ENCODE data around the gene FUT6.
"Not testable (repeated sequence)": the region's sequence is repeated elsewhere in the genome, so short reads cannot be mapped to it uniquely, and the experiment has no call there.

Gene FUT6, protein sequence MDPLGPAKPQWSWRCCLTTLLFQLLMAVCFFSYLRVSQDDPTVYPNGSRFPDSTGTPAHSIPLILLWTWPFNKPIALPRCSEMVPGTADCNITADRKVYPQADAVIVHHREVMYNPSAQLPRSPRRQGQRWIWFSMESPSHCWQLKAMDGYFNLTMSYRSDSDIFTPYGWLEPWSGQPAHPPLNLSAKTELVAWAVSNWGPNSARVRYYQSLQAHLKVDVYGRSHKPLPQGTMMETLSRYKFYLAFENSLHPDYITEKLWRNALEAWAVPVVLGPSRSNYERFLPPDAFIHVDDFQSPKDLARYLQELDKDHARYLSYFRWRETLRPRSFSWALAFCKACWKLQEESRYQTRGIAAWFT

DNA sequence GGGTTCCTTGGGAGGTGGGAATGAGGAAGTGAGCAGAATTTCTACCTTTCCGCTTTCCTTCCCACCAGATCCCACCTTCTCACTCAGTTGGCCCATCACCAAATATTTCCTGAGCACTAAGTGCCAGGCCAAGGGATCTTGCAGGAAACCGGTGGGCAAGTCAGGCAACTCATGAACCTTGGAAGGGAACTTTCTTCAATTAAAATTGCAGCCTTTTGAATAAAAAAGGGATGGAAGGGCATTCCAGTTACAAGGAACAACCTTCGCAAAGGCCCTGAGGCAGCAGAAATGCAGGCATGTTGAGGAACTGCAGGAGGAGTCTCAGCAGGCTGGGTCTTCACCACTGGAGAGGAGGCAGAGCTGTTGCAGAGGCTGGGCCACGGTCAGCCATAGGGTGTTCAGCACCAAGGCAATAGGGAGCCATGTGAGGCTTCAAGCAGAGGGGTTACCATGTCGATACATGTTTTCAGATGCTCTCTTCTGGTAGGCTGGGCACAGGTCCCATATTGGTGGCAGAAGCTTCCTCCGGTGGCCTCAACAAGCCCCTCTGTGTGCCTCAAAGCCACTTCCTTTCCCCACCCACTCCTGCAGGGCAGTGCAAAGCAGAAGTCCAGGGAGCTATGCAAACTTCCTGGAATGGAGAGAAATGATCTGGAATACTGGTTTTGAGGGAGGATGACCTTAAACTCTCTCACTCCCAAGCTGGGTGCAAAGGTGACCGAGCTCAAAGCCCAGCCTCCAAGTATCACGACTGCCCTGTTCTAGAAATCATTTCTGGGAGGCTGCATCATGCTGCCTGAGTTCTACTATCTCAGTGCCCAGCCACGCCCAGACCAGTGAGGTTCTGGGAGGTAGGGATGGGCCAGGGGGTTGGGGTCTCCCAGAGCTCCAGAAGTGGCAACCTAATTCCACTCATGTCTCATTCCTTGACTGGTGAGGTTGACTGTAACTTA is at the start of gene FUT6:
Gene FUT6 (minus strand): TSS at position 638 of the 953 bp plus-strand sequence. CDS start 7,135 bp downstream, outside the sequence.
- FAIRE-seq: no peak

DNA sequence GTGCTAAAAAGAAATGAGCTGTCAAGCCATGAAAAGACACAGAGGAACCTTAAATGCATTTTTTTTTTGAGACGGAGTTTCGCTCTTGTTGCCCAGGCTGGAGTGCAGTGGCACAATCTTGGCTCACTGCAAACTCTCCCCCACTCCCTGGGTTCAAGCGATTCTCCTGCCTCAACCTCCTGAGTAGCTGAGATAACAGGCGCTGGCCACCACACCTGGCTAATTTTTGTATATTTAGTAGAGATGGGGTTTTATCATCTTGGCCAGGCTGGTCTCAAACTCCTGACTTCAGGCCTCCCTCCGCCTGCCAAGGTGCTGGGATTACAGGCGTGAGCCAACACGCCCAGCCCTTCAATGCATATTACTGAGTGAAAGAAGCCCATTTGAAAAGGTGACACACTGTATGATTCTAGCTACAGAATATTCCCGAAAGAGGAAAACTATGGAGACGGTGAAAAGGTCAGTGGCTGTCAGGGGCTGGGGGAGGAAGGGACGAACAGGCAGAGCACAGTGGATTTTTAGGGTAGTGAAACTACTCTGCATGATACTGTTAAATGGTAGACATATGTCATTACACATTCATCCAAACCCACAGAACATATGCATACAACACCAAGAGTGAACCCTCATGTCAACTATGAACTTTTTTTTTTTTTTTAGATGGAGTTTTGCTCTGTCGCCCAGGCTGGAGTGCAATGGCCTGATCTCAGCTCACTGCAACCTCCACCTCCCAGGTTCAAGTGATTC is 44.7 kb upstream of the FUT6 start:
- FAIRE-seq: not testable (repeated sequence)

DNA sequence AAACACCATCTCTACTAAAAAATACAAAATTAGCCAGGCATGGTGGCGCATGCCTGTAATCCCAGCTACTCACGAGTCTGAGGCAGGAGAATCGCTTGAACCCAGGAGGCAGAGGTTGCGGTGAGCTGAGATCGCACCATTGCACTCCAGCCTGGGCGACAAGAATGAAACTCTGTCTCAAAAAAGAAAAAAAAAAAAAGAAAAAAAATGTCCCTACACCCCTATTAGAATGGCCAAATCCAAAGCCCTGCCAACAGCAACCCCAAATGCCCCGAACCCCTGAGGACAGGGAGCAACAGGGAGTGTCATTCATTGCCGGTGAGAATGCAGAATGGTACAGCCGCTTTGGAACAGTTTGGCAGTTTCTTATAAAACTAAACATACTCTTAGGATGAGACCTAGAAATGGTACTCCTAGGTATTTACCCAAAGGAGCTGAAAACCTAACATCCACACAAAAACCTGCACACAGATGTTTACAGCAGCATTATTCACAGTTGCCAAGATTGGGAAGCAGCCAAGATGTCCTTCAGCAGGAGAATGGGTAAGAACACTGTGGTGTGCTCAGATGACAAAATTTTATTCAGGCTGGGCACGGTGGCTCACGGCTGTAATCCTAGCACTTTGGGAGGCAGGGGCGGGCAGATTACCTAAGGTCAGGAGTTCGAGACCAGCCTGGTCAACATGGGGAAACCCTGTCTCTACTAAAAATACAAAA is 43.8 kb upstream of the FUT6 start:
- FAIRE-seq: not testable (repeated sequence)

DNA sequence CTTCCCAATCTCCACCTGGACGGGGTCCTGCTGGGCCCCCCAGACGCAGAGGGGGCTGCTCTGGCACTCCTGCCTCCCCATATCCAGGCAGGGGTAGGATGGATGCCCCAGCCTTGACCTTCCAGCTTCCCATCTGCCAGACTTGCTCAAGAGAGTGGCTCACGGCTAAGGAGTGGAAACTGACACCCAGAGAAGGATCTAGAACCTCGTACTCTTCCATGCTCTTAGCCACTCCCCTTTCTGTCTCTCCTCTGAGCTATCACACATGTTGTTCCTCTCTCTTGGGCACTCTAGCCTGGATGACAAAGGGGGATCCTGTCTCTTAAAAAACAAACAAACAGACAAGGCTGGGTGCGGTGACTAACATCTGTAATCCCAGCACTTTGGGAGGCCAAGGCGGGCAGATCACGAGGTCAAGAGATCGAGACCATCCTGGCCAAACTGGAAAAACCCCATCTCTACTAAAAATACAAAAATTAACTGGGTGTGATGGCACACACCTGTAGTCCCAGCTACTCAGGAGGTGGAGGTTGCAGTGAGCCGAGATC is 43.0 kb upstream of the FUT6 start:
- no peak for FAIRE-seq

DNA sequence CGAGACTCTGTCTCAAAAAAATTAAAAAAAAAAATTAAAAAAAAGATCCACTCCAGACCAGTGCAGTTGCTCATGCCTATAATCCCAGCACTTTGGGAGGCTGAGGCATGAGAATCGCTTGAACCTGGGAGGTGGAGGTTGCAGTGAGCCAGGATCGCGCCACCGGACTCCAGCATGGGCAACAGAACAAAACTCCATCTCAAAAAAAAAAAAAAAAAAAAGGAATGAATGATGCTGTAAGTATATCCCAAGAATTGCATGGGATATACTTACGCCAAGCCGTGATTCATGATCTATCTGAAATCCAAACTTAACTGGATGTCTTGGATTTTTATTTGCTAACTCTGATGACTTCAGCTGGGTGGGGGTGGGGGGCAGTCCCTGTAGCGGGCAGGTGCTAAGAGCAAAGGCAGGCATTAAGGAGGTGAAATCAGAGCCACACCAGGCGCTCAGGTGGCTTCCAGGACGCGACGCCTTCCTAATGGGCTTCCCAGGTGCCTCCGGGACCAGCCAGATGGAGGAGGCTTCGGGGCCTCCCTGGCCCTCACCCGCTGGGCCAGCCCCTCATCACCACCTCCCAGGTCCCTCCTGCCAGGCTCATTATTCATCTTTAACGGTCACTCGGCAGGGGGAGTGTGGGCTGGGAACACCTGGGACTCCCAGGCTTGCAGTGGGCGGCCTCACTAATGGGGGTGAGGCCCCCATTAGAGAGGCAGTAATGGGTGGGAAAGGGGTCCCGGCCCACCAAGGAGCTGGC is 42.2 kb upstream of the FUT6 start:
- FAIRE-seq: no peak

DNA sequence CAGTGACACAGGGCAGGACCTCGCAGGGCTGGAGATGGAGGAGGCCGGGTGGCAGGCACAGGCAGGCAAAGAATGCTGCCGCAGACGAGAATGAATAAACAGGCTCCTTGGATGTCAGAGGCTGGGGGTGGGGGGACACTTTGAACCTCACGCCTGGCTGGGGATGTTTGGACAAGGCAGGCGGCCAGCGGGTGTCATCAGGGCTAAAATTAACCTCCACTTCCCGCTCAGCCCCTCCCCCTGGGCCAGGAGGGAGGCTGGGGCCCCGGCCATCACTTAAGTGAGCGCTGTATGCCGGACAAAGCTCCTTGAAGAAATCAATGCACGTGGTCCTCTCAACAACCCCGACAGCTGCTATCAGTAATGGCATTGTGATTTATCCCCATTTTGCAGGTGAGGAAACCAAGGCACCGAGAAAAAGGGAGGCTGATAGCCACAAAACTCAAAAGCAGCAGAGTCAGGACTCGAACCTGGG is 41.1 kb upstream of the FUT6 start:
- no peak for FAIRE-seq

DNA sequence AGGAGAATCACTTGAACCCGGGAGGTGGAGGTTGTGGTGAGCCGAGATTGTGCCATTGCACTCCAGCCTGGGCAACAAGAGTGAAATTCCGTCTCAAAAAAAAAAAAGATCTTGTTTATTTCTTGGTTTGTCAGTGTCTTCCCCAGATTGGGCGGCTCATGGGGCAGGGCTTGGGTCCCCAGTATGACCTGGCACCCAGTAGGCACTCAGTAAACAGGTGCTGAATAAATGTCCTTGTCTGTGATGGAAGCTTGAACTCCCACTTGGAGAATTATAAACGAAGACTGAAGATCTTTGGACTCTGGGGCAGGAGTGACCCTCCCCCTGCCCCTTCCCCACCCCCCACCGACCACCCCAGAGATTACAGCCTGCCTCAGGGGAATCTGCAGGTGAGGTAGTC is 40.7 kb upstream of the FUT6 start:
- FAIRE-seq: no peak

DNA sequence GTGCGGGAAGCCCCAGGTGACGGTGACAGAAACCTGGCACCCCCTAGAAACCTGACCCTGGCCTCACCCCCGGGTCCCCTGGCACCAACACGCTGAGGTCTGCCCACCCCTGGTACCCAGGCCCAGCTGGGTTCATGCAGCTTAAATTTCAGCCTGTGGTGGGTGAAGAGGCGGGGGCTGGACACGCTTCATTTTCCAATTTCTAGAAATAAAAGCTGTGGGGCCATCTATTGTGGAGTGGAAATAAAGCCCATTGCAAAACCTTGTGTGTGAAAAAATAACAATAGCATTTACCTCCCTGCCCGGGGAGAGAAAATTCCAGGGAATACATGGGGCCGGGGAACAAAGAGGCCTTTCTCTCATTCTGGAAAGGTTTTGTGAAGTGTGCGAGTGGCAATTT is 38.4 kb upstream of the FUT6 start:
- FAIRE-seq: no peak

DNA sequence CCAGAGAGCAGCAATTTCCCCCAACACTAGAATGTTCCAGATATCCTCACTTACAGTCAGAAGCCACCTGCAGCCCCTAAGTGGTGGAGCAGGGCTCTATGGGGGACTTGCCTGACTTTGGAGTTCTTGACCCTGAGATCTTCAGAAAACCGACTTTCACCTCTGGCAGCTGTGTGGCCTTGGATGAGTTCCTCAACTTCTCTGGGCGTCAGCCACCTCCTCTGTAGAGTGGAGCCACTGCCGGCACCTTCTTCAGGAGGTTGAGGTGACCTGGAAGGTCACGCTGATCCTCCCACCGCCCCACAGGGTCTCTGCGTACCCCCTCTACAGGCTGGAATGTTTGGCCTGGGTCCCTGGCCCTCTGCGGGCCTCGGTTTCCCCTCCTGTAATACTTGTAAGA is 37.9 kb upstream of the FUT6 start:
- FAIRE-seq: no peak

DNA sequence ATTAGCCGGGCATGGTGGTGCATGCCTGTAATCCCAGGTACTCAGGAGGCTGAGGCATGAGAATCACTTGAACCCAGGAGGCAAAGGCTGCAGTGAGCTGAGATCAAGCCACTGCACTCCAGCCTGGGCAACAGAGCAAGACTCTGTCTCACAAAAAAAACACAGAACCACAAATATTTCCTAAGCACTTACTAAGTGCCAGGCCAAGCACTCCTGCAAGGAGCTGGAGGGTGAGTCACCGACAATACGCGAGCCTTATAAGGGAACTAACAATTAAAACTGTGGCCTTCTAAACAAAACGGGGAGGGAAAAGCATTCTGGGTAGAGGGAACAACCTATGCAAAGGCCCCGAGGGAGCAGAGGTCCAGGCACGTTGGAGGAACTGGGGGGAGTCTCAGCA is 35.0 kb upstream of the FUT6 start:
- FAIRE-seq: not testable (repeated sequence)

DNA sequence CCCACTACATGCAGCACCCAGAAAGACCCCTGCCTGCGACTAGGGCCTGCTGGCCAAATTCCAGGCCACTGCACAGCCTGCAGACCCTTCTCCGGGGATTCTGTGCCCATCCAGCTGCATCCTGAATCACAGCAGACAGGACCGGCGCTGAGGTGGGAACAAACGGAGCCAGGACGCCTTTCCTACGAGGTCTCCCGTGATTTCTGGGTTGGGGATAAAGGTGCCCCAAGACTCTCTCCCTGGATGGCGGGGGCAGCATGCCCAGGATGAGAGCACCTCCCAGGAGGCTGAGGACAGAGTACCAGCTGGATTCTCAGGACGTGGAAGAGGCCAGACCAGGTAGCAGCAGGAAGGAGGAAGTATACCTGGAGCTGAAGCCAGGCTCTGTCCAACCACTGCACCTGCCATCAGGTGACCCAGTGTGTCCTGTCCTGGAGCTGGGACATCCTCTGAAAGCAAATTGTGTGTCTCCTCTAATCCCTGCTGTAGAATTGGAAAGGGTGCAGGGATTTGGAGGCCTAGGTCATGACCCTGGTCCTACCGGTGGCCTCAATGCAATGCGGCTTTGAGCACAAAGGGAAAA is 34.2 kb upstream of the FUT6 start:
- FAIRE-seq: no peak

DNA sequence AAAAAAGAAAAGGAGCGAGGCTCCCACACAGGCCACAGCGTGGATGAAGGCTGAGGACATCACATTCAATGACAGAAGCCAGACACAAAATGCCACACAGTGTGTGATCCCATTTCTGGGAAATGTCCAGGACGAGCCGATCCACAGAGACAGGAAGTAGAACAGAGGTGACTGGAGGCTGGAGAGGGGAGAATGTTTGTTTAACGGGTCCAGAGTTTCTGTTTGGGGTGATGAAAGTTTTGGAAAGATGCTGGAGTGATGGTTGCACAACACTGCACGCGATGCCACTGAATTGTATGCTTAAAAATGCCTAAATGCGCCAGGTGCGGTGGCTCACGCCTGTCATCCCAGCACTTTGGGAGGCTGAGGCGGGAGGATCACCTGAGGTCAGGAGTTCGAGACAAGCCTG is 31.5 kb upstream of the FUT6 start:
- FAIRE-seq: no peak

DNA sequence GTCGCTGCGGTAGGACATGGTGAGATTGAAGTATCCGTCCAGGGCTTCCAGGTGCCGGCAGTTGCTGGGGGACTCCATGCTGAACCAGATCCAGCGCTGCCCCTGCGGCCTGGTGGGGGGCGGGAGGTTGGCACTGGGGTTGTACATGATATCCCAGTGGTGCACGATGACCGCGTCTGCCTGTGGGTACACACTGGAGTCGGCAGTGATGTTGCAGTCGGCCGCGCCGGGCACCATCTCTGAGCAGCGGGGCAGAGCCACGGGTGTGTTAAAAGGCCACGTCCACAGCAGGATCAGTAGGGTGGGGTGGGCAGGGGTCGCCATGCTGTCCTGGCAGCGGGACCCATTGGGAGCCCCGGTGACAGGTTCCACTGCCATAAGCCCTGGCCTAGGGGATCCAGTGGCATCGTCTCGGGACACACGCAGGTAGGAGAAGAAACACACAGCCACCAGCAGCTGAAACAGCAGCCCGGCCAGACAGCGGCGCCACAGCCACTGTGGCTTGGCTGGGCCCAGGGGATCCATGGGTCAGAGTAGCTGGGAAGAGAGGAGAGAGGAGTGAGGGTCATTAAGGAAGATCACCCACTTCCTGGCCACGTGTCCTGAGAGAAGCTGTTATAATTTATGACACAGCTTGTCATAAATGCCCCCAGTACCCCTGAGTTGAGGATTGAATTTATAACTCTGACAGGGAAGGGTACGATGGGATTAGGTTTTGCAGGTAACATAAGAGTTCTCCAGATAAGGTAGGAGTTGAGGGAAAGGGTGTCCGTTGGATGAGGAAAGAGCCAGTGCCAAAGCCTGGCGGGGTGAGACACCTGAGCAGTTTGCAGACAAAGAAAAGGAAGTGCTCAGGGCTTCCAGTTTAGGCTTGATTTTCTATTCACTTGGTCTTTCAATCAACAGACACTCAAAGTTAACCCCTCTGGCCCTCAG is 28.0 kb upstream of the FUT6 start:
- FAIRE-seq: no peak

DNA sequence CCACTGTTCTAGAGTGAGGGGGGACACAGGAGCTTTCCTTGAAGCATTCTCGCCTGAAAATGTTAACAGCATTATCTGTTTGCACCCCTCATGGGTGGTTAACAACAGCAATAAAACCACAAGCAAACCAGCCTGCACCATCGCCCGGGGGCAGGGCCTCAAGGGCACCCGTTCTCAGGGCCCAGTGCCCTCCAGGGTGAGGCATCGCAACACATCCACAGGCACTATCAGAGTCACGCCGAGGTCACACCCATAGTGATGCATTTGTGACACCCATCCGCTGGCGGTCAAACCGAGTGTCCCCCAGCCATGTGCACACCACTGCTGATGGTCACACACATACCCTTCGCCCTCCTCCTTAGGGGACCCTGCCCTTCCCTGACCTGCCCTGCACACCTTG is 26.3 kb upstream of the FUT6 start:
- no peak for FAIRE-seq

DNA sequence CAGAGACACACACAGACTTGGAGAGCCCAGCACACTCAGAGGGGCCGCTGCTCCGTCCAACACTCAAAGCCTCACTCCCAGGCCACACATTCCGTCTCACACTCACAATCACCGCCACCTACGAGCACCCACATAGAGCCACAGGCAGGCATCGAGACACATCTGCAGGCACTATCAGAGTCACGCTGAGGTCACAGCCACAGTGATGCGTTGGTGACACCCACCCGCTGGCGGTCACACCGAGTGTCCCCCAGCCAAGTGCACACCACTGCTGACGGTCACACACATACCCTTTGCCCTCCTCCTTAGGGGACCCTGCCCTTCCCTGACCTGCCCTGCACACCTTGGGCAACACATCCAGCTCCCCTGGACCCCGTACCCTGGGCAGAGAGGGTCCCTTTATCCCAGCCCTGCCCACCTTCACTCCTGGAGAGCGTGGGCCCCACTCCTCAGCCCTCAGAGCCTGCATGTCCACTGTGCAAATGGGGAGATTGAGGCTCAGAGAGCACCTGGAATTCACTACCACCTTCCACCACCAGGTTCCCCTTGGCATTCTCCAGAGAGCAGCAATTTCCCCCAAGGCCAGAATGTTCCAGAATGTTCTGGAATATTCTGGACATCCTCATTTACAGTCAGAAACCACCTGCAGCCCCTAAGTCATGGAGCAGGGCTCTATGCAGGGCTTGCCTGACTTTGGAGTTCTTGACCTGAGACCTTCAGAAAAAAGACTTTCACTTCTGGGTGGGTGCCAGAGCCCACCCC is 25.4 kb upstream of the FUT6 start:
- no peak for FAIRE-seq

DNA sequence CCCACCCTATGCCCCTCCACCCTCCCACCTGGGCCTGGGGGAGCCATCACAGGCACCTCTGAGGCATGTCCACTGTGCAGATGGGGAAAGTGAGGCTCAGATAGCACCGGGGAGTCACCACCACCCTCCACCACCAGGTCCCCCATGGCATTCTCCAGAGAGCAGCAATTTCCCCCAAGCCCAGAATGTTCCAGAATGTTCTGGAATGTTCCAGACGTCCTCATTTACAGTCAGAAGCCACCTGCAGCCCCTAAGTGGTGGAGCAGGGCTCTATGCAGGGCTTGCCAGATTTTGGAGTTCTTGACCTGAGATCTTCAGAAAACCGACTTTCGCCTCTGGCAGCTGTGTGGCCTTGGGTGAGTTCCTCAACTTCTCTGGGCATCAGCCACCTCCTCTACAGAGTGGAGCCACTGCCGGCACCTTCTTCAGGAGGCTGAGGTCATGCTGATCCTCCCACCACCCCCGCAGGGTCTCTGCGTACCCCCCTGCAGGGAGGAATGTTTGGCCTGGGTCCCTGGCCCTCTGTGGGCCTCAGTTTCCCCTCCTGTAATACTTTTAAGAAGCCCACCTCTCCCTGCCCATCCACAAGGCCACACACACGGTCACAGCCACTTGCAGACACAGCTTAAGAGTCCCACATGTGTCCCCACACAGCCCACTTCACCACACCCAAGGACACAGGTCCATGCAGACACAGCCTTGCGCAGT is 24.7 kb upstream of the FUT6 start:
- FAIRE-seq: no peak

DNA sequence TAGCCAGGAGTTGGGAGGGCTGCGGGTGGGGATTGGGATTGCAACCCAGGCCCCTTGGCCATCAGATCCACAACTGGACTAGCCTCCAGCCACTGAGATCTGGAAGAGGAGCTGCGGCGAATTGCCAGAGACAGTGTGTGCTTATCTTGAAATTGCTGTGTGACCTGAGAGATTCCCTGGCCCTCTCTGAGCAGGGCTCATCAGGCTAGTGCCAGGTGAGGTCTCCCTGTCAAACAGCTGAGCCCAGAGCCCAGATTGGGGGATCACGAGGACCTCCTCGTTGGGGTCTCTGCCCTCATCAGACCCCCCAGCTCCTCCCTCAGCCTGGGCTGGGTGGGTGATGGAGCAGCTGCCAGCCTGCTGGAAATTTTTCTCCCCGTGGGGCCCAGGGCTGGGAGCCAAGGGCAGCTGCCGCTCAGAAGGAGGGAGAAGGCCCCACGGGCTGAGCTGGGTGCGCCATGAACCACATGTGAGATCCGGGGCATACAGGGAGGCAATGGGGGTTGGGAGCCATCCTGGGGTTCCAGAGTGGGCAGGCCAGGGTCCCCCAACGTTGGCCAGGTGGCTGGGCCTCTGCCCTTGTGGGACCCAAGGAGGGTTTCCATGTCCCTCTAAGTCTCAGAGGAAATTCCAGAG is 23.6 kb upstream of the FUT6 start:
- FAIRE-seq: no peak
